Activated T-helper 1 cell treated with anti-CD3 and anti-CD28 coated beads, Interleukin-12 subunit alpha, Interleukin-12 subunit beta, Interleukin-2, Interleukin-4 antibody, amounts not matched to agents 30 ng/mL and 10 ng/mL and 1 ng/mL, durations not matched to agents 14 hours and 24 hours and 36 hours (primary cell): ENCODE results near the gene PGPEP1. TPM values are rescaled to one million over a fixed set of nuclear protein-coding genes. Genes with fewer than 3 reads are reported as not detected.
A peak's percentile ranks its signal among the peaks of the same experiment; 100 is the strongest.

Experiments used
- DNase-seq: peaks from one replicate; pipeline ENCODE4 v3.0.0; 2021; ENCODE audit warnings: low spot score
- H3K27ac Mint-ChIP-seq: one replicate; pipeline ENCODE4 v1.8.0; 2021; ENCODE audit warnings: mild to moderate bottlenecking, mixed read lengths
- H3K27me3 Mint-ChIP-seq: one replicate; pipeline ENCODE4 v1.8.0; 2022; ENCODE audit warnings: mild to moderate bottlenecking, moderate library complexity, mixed read lengths; ENCODE audit not compliant: insufficient read depth
- H3K36me3 Mint-ChIP-seq: one replicate; pipeline ENCODE4 v1.8.0; 2021; ENCODE audit warnings: low read depth, mixed read lengths
- H3K4me1 Mint-ChIP-seq: one replicate; pipeline ENCODE4 v1.8.0; 2021; ENCODE audit warnings: low read depth, mixed read lengths
- H3K4me3 Mint-ChIP-seq: one replicate; pipeline ENCODE4 v1.8.0; 2021; ENCODE audit warnings: mild to moderate bottlenecking, moderate library complexity, mixed read lengths
- H3K9me3 Mint-ChIP-seq: one replicate; pipeline ENCODE4 v1.8.0; 2021; ENCODE audit warnings: mixed read lengths
- intact Hi-C: fragments of 100-400 bp; cut with micrococcal nuclease; formaldehyde crosslinking; loops from one replicate; pipeline ENCODE4 v1.15.1; 2024
- total RNA-seq: library from RNA; stranded (reverse); gene quantifications from 2 replicates; pipeline ENCODE4 v1.2.3, GENCODE V29; 2022

Gene PGPEP1
- total RNA-seq, 1 donor from 2014 or later = 17.9 TPM

- H3K27me3 Mint-ChIP-seq = peaks cover 53% of the 10 kb centered on the region
- no peaks in the 10 kb centered on the region for H3K9me3 Mint-ChIP-seq
- H3K27ac Mint-ChIP-seq = no peak within 1 kb of the TSS
- H3K36me3 Mint-ChIP-seq = no peaks in the 10 kb centered on the region
- no peak for DNase-seq
- peaks cover 5% of the 10 kb centered on the region for H3K4me1 Mint-ChIP-seq
- intact Hi-C loops = loop anchor here (5.0 kb wide), 1 partner anchor 184 kb away; the partner anchor contains the start of gene RAB3A
- H3K4me3 Mint-ChIP-seq = no peak within 1 kb of the TSS
These were observed 45.5 kb downstream of the PGPEP1 start, which contains the start of gene GDF15 for GRCh38 chr19:18385675-18386542. TSS of gene GDF15 (plus strand) at chr19:18386158. CDS start at chr19:18386190, 32 bp downstream.

GRCh38 chr19:18386543-18387271 is 46.3 kb downstream of the PGPEP1 start:
- Mint-ChIP-seq H3K4me3 (no peak overlapping the region), H3K27me3 (peaks cover 55% of the 10 kb centered on the region), H3K36me3 (no peaks in the 10 kb centered on the region), H3K27ac (no peak overlapping the region), H3K4me1 (peaks cover 5% of the 10 kb centered on the region), H3K9me3 (no peaks in the 10 kb centered on the region)
- intact Hi-C loops = loop anchor here (5.0 kb wide), 1 partner anchor 184 kb away; the partner anchor contains the start of gene RAB3A
- DNase-seq = no peak

- H3K27me3 Mint-ChIP-seq = peaks cover 57% of the 10 kb centered on the region
- intact Hi-C loops = loop anchor here (1.0 to 5.0 kb wide), 3 partner anchors 9 to 186 kb away; partner anchors contain the start of genes LRRC25 and RAB3A
- no peaks in the 10 kb centered on the region for H3K36me3 Mint-ChIP-seq
- peak; percentile 77 for DNase-seq
- no peaks in the 10 kb centered on the region for H3K9me3 Mint-ChIP-seq
- H3K4me1 Mint-ChIP-seq = peaks cover 5% of the 10 kb centered on the region
- peak overlapping the region; percentile 61 for H3K4me3 Mint-ChIP-seq
- H3K27ac Mint-ChIP-seq = no peak overlapping the region
These were observed 47.9 kb downstream of the PGPEP1 start for GRCh38 chr19:18388100-18388959.

- intact Hi-C loops = loop anchor here (1.0 to 5.0 kb wide), 3 partner anchors 8 to 187 kb away; partner anchors contain the start of genes LRRC25 and RAB3A
- peak overlapping the region; percentile 47 for H3K4me3 Mint-ChIP-seq
- H3K9me3 Mint-ChIP-seq = no peaks in the 10 kb centered on the region
- no peak for DNase-seq
- peaks cover 5% of the 10 kb centered on the region for H3K4me1 Mint-ChIP-seq
- peaks cover 58% of the 10 kb centered on the region for H3K27me3 Mint-ChIP-seq
- no peak overlapping the region for H3K27ac Mint-ChIP-seq
- H3K36me3 Mint-ChIP-seq = no peaks in the 10 kb centered on the region
These were observed 48.7 kb downstream of the PGPEP1 start for GRCh38 chr19:18388960-18389725.

GRCh38 chr19:18389726-18390064 is 49.3 kb downstream of the PGPEP1 start:
- no peaks in the 10 kb centered on the region for H3K36me3 Mint-ChIP-seq
- H3K4me3 Mint-ChIP-seq = peak overlapping the region; percentile 47
- no peak for DNase-seq
- peaks cover 5% of the 10 kb centered on the region for H3K4me1 Mint-ChIP-seq
- no peak overlapping the region for H3K27ac Mint-ChIP-seq
- peaks cover 55% of the 10 kb centered on the region for H3K27me3 Mint-ChIP-seq
- intact Hi-C loops = loop anchor here (5.0 kb wide), 2 partner anchors 162 to 187 kb away; partner anchors contain the start of genes PDE4C and RAB3A
- H3K9me3 Mint-ChIP-seq = no peaks in the 10 kb centered on the region

- H3K4me3 Mint-ChIP-seq = no peak overlapping the region
- intact Hi-C loops = loop anchor here (5.0 kb wide), 1 partner anchor 163 kb away; the partner anchor contains the start of gene PDE4C
- H3K36me3 Mint-ChIP-seq = no peaks in the 10 kb centered on the region
- no peak overlapping the region for H3K27ac Mint-ChIP-seq
- H3K9me3 Mint-ChIP-seq = no peaks in the 10 kb centered on the region
- peaks cover 55% of the 10 kb centered on the region for H3K27me3 Mint-ChIP-seq
- H3K4me1 Mint-ChIP-seq = peaks cover 5% of the 10 kb centered on the region
- DNase-seq = no peak
These were observed 49.9 kb downstream of the PGPEP1 start for GRCh38 chr19:18390065-18390907.

GRCh38 chr19:18391509-18392075 is 51.2 kb downstream of the PGPEP1 start:
- Mint-ChIP-seq H3K27me3 (peaks cover 44% of the 10 kb centered on the region), H3K4me1 (peaks cover 5% of the 10 kb centered on the region), H3K36me3 (no peaks in the 10 kb centered on the region), H3K27ac (no peak overlapping the region), H3K4me3 (no peak overlapping the region), H3K9me3 (no peaks in the 10 kb centered on the region)
- intact Hi-C loops = loop anchor here (5.0 kb wide), 1 partner anchor 164 kb away; the partner anchor contains the start of gene PDE4C
- no peak for DNase-seq

- no peaks in the 10 kb centered on the region for H3K36me3 Mint-ChIP-seq
- H3K27me3 Mint-ChIP-seq = peaks cover 36% of the 10 kb centered on the region
- intact Hi-C loops = loop anchor here (5.0 kb wide), 1 partner anchor 165 kb away; the partner anchor contains the start of gene PDE4C
- H3K9me3 Mint-ChIP-seq = no peaks in the 10 kb centered on the region
- H3K4me1 Mint-ChIP-seq = peaks cover 5% of the 10 kb centered on the region
- DNase-seq = no peak
- H3K4me3 Mint-ChIP-seq = no peak overlapping the region
- no peak overlapping the region for H3K27ac Mint-ChIP-seq
These were observed 52.0 kb downstream of the PGPEP1 start for GRCh38 chr19:18392417-18392816.

- H3K27me3 Mint-ChIP-seq = peaks cover 32% of the 10 kb centered on the region
- H3K9me3 Mint-ChIP-seq = no peaks in the 10 kb centered on the region
- H3K4me3 Mint-ChIP-seq = no peak overlapping the region
- H3K27ac Mint-ChIP-seq = no peak overlapping the region
- no peaks in the 10 kb centered on the region for H3K36me3 Mint-ChIP-seq
- DNase-seq = no peak
- intact Hi-C loops = loop anchor here (5.0 kb wide), 1 partner anchor 166 kb away; the partner anchor contains the start of gene PDE4C
- peaks cover 5% of the 10 kb centered on the region for H3K4me1 Mint-ChIP-seq
These were observed 52.5 kb downstream of the PGPEP1 start for GRCh38 chr19:18392926-18393325.

GRCh38 chr19:18393836-18394235 is 53.4 kb downstream of the PGPEP1 start:
- no peaks in the 10 kb centered on the region for H3K9me3 Mint-ChIP-seq
- no peaks in the 10 kb centered on the region for H3K36me3 Mint-ChIP-seq
- H3K4me3 Mint-ChIP-seq = no peak overlapping the region
- H3K27me3 Mint-ChIP-seq = peaks cover 24% of the 10 kb centered on the region
- intact Hi-C loops = loop anchor here (5.0 kb wide), 1 partner anchor 167 kb away; the partner anchor contains the start of gene PDE4C
- H3K4me1 Mint-ChIP-seq = no peaks in the 10 kb centered on the region
- no peak for DNase-seq
- no peak overlapping the region for H3K27ac Mint-ChIP-seq
